GM10248 (cell line): ENCODE measurements around the gene CTNND1.
"Not testable (repeated sequence)": the region's sequence is repeated elsewhere in the genome, so short reads cannot be mapped to it uniquely, and the experiment has no call there.

Source experiments
- CTCF ChIA-PET: fragments of 300-600 bp; sonication (Branson Sonifier 250); formaldehyde crosslinking; extraction: SDS; loops from one replicate; lab custom pipeline; 2021; ENCODE audit warnings: antibody characterized with exemption; lab: Yijun Ruan, JAX
- POLR2A ChIA-PET: fragments of 350-650 bp; sonication (Branson Sonifier 250); formaldehyde crosslinking; extraction: SDS; loops from one replicate; lab custom pipeline; 2020; ENCODE audit warnings: antibody characterized with exemption; lab: Yijun Ruan, JAX
- DNase-seq: peaks from one replicate; pipeline ENCODE4 v3.0.0; 2012; ENCODE audit errors: extremely low spot score
- TF ChIP-seq, protein P1 (sequence below): IDR thresholded peaks from 2 replicates; pipeline ENCODE4 v1.5.1; 2012; ENCODE audit warnings: mild to moderate bottlenecking, low read depth; ENCODE audit errors: extremely low read depth, missing control alignments, control extremely low read depth

Gene CTNND1

DNA sequence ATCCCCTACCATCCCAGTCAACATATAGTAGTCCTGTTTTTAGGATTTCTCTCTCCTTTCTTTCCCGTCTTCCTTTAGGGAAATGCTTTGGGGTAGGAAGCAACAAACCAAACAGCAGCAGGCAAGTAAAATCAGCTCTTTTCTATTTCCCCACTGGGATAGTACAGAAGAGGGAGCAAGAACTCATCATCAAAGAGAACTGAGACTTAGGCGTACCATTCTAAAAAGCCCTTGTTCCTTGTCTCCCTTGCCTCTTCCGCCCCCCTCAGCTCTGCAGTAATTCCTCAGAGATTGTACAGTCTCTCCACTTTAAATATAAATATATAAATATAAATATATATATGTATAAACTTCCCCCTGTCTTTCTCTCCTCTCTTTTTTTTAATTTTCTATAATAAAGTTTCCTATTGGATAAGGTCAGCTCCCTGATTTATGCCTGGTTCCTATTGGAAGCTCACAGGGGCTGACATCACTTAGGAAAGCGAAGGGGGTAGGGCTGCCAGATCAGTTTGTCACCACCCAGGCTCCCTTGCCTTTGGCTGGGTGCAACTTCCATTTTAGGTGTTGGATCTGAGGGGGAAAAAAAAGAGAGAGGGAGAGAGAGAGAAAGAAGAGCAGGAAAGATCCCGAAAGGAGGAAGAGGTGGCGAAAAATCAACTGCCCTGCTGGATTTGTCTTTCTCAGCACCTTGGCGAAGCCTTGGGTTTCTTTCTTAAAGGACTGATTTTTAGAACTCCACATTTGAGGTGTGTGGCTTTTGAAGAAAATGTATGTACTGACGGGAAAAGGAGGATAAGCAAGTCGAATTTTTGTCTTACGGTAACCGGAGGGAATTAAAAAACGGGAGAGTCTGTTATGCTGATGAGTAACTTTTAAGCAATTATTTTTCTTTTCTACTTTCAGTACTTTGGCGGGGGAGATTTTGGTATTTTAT lies at the start of gene CTNND1:
TSS of gene CTNND1 (plus strand) at position 502 of the 934 bp plus-strand sequence. CDS start 29,677 bp downstream, outside the sequence.
- POLR2A ChIA-PET, result interaction anchor here (0.6 to 2.8 kb wide), 6 partner anchors 10 to 21 kb away, joined by 3 to 9 read pairs (median 4); partner anchors contain the start of gene BTBD18
- CTCF ChIA-PET, result interaction anchor here (1.2 to 10.8 kb wide), 8 partner anchors 10 to 235 kb away, joined by 3 to 92 read pairs (median 6); partner anchors contain the start of gene BTBD18
- DNase-seq, result peak; percentile 87
- TF ChIP-seq, protein P1, sequence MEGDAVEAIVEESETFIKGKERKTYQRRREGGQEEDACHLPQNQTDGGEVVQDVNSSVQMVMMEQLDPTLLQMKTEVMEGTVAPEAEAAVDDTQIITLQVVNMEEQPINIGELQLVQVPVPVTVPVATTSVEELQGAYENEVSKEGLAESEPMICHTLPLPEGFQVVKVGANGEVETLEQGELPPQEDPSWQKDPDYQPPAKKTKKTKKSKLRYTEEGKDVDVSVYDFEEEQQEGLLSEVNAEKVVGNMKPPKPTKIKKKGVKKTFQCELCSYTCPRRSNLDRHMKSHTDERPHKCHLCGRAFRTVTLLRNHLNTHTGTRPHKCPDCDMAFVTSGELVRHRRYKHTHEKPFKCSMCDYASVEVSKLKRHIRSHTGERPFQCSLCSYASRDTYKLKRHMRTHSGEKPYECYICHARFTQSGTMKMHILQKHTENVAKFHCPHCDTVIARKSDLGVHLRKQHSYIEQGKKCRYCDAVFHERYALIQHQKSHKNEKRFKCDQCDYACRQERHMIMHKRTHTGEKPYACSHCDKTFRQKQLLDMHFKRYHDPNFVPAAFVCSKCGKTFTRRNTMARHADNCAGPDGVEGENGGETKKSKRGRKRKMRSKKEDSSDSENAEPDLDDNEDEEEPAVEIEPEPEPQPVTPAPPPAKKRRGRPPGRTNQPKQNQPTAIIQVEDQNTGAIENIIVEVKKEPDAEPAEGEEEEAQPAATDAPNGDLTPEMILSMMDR, result no peak

GRCh38 chr11:57712256-57713150 lies 49.1 kb upstream of the CTNND1 start, which contains the start of gene TMX2:
Gene TMX2 (plus strand): TSS chr11:57712593. CDS start chr11:57712619, 26 bp downstream.
- DNase-seq, result peak; percentile 91
- TF ChIP-seq, protein P1, result no peak
- CTCF ChIA-PET, result interaction anchor here (0.6 to 3.0 kb wide), 7 partner anchors 8 to 89 kb away, joined by 3 to 11 read pairs (median 3); no protein-coding TSS in a partner anchor
- POLR2A ChIA-PET, result interaction anchor here (1.1 kb wide), 1 partner anchor 29 kb away, joined by 6 read pairs; the partner anchor contains the start of gene SELENOH

GRCh38 chr11:57713835-57714234 lies 47.8 kb upstream of the CTNND1 start:
- DNase-seq, result no peak
- ChIA-PET CTCF (interaction anchor here (0.8 to 3.0 kb wide), 7 partner anchors 14 to 854 kb away, joined by 3 to 11 read pairs (median 4); no protein-coding TSS in a partner anchor), POLR2A (no interaction called here)
- TF ChIP-seq, protein P1, result no peak

DNA sequence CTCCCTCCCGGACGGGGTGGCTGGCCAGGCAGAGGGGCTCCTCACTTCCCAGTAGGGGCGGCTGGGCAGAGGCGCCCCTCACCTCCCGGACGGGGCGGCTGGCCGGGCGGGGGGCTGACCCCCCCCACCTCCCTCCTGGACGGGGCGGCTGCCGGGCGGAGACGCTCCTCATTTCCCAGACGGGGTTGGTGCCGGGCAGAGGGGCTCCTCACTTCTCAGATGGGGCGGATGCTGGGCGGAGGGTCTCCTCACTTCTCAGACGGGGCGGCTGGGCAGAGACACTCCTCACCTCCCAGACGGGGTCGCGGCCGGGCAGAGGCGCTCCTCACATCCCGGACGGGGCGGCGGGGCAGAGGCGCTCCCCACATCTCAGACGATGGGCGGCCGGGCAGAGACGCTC lies 44.9 kb upstream of the CTNND1 start:
- DNase-seq, CTCF ChIA-PET, POLR2A ChIA-PET: not testable (repeated sequence)

- TF ChIP-seq, protein P1, result no peak
- no peak for DNase-seq
- ChIA-PET CTCF (interaction anchor here (2.2 kb wide), 1 partner anchor 13 kb away, joined by 6 read pairs; no protein-coding TSS in a partner anchor), POLR2A (no interaction called here)
Observed at GRCh38 chr11:57727185-57727584, 34.4 kb upstream of the CTNND1 start.

GRCh38 chr11:57728829-57729228 lies 32.8 kb upstream of the CTNND1 start:
- CTCF ChIA-PET, result interaction anchor here (0.8 to 2.2 kb wide), 5 partner anchors 13 to 71 kb away, joined by 3 to 6 read pairs (median 3); partner anchors contain the start of genes MED19 and SELENOH
- POLR2A ChIA-PET, result no interaction called here

More at GRCh38 chr11:57728829-57729228, 32.8 kb upstream of the CTNND1 start:
- TF ChIP-seq, protein P1, result no peak
- DNase-seq, result no peak
